ENCODE data around the gene CCDC149. TPM values are rescaled to one million over a fixed set of nuclear protein-coding genes. Genes with fewer than 3 reads are reported as not detected.

The CCDC149 gene
- total RNA-seq, 8 experiments from 2014 or later = 0.81 to 15.5 (median 7.3) TPM

- H3K27ac ChIP-seq = no peak overlapping the region
- no peak for ATAC-seq (replicated peaks in 6 of 8)
- peaks cover 0 to 3% of the 10 kb centered on the region in 2 donors for H3K4me1 ChIP-seq (replicated peaks in 1 of 2)
- H3K4me3 ChIP-seq = no peak overlapping the region
- in situ Hi-C loops (cut with MboI; ENCODE audit: low pct_unique_long_range_greater_than_20kb in 2 of 9, low sequenced_read_pairs in 9 of 9, unreplicated experiment in 9 of 9) = no loop called here
Measured at GRCh38 chr4:24791043-24791442, 121.8 kb downstream of the CCDC149 start.

GRCh38 chr4:24783506-24783905, 129.3 kb downstream of the CCDC149 start:
- Histone ChIP-seq H3K4me1 (replicated peaks in 1 of 2) (no peaks in the 10 kb centered on the region), H3K4me3 (no peak overlapping the region), H3K27ac (no peak overlapping the region)
- in situ Hi-C loops (cut with MboI; ENCODE audit: low pct_unique_long_range_greater_than_20kb in 2 of 9, low sequenced_read_pairs in 9 of 9, unreplicated experiment in 9 of 9) = no loop called here
- ATAC-seq (replicated peaks in 6 of 8) = no peak
- 17 to 89% (median 49%) methylated on average over 1 to 3 of the region's 3 CpGs for WGBS, 10 experiments

- Histone ChIP-seq H3K4me3 (no peak overlapping the region), H3K4me1 (replicated peaks in 1 of 2) (no peaks in the 10 kb centered on the region), H3K27ac (no peak overlapping the region)
- 47 to 100% (median 76%) methylated on average over 2 to 5 of the region's 6 CpGs for WGBS, 10 experiments
- in situ Hi-C loops (cut with MboI; ENCODE audit: low pct_unique_long_range_greater_than_20kb in 2 of 9, low sequenced_read_pairs in 9 of 9, unreplicated experiment in 9 of 9) = no loop called here
- ATAC-seq (replicated peaks in 6 of 8) = no peak
Measured at GRCh38 chr4:24781999-24782745, 130.7 kb downstream of the CCDC149 start.

- Histone ChIP-seq H3K4me3 (no peak overlapping the region), H3K27ac (no peak overlapping the region), H3K4me1 (replicated peaks in 1 of 2) (no peaks in the 10 kb centered on the region)
- 33 to 100% (median 93%) methylated on average over 1 to 2 of the region's 2 CpGs; no CpG with 5 or more reads in 5 of the 10 experiments for WGBS, 10 experiments
- ATAC-seq (replicated peaks in 6 of 8) = no peak
- in situ Hi-C loops (cut with MboI; ENCODE audit: low pct_unique_long_range_greater_than_20kb in 2 of 9, low sequenced_read_pairs in 9 of 9, unreplicated experiment in 9 of 9) = no loop called here
Measured at GRCh38 chr4:24780936-24781495, 131.8 kb downstream of the CCDC149 start.

- peaks cover 0 to 3% of the 10 kb centered on the region in 2 donors for H3K4me1 ChIP-seq (replicated peaks in 1 of 2)
- 0 to 100% (median 58%) methylated on average over 1 to 3 of the region's 3 CpGs; no CpG with 5 or more reads in 1 of the 10 experiments for WGBS, 10 experiments
- H3K27ac ChIP-seq = no peak overlapping the region
- ATAC-seq (replicated peaks in 6 of 8) = peak in 2 of 8 experiments; percentile 77 to 84
- in situ Hi-C loops (cut with MboI; ENCODE audit: low pct_unique_long_range_greater_than_20kb in 2 of 9, low sequenced_read_pairs in 9 of 9, unreplicated experiment in 9 of 9) = no loop called here
- H3K4me3 ChIP-seq = no peak overlapping the region
Measured at GRCh38 chr4:24778464-24779225, 134.2 kb downstream of the CCDC149 start.

GRCh38 chr4:24777536-24778463, 135.0 kb downstream of the CCDC149 start:
- in situ Hi-C loops (cut with MboI; ENCODE audit: low pct_unique_long_range_greater_than_20kb in 2 of 9, low sequenced_read_pairs in 9 of 9, unreplicated experiment in 9 of 9) = no loop called here
- H3K4me3 ChIP-seq = no peak overlapping the region
- WGBS, 10 experiments = 43 to 92% (median 70%) methylated on average over 4 to 11 of the region's 11 CpGs
- H3K4me1 ChIP-seq (replicated peaks in 1 of 2) = peaks cover 0 to 3% of the 10 kb centered on the region in 2 donors
- H3K27ac ChIP-seq = no peak overlapping the region
- ATAC-seq (replicated peaks in 6 of 8) = no peak

GRCh38 chr4:24775750-24776149, 137.1 kb downstream of the CCDC149 start:
- H3K4me3 ChIP-seq = no peak overlapping the region
- ATAC-seq (replicated peaks in 6 of 8) = no peak
- WGBS, 10 experiments = 56 to 100% (median 67%) methylated on average over 1 to 3 of the region's 3 CpGs; no CpG with 5 or more reads in 3 of the 10 experiments
- in situ Hi-C loops (cut with MboI; ENCODE audit: low pct_unique_long_range_greater_than_20kb in 2 of 9, low sequenced_read_pairs in 9 of 9, unreplicated experiment in 9 of 9) = no loop called here
- H3K4me1 ChIP-seq (replicated peaks in 1 of 2) = peaks cover 0 to 3% of the 10 kb centered on the region in 2 donors
- H3K27ac ChIP-seq = no peak overlapping the region

- ATAC-seq (replicated peaks in 6 of 8) = peak in 6 of 8 experiments; percentile 13 to 97 (median 92)
- 21 to 86% (median 69%) methylated on average over 1 to 2 of the region's 2 CpGs; no CpG with 5 or more reads in 2 of the 10 experiments for WGBS, 10 experiments
- peaks cover 0 to 3% of the 10 kb centered on the region in 2 donors for H3K4me1 ChIP-seq (replicated peaks in 1 of 2)
- H3K4me3 ChIP-seq = no peak overlapping the region
- in situ Hi-C loops (cut with MboI; ENCODE audit: low pct_unique_long_range_greater_than_20kb in 2 of 9, low sequenced_read_pairs in 9 of 9, unreplicated experiment in 9 of 9) = no loop called here
- no peak overlapping the region for H3K27ac ChIP-seq
Measured at GRCh38 chr4:24775032-24775605, 137.7 kb downstream of the CCDC149 start.

- H3K4me3 ChIP-seq = no peak overlapping the region
- peaks cover 0 to 3% of the 10 kb centered on the region in 2 donors for H3K4me1 ChIP-seq (replicated peaks in 1 of 2)
- H3K27ac ChIP-seq = no peak overlapping the region
- in situ Hi-C loops (cut with MboI; ENCODE audit: low pct_unique_long_range_greater_than_20kb in 2 of 9, low sequenced_read_pairs in 9 of 9, unreplicated experiment in 9 of 9) = no loop called here
- WGBS, 10 experiments = 0 to 83% (median 36%) methylated on average over 1 to 2 of the region's 2 CpGs; no CpG with 5 or more reads in 1 of the 10 experiments
- ATAC-seq (replicated peaks in 6 of 8) = no peak
Measured at GRCh38 chr4:24774452-24774851, 138.4 kb downstream of the CCDC149 start.

GRCh38 chr4:24772952-24773351, 139.9 kb downstream of the CCDC149 start:
- H3K4me3 ChIP-seq = no peak overlapping the region
- in situ Hi-C loops (cut with MboI; ENCODE audit: low pct_unique_long_range_greater_than_20kb in 2 of 9, low sequenced_read_pairs in 9 of 9, unreplicated experiment in 9 of 9) = no loop called here
- ATAC-seq (replicated peaks in 6 of 8) = no peak
- peaks cover 0 to 3% of the 10 kb centered on the region in 2 donors for H3K4me1 ChIP-seq (replicated peaks in 1 of 2)
- WGBS, 10 experiments = 87 to 100% (median 100%) methylated on average over 1 to 4 of the region's 6 CpGs; no CpG with 5 or more reads in 3 of the 10 experiments
- H3K27ac ChIP-seq = no peak overlapping the region

- ATAC-seq (replicated peaks in 6 of 8) = no peak
- H3K4me3 ChIP-seq = no peak overlapping the region
- 71 to 100% (median 83%) methylated on average over 1 to 5 of the region's 5 CpGs; no CpG with 5 or more reads in 3 of the 10 experiments for WGBS, 10 experiments
- in situ Hi-C loops (cut with MboI; ENCODE audit: low pct_unique_long_range_greater_than_20kb in 2 of 9, low sequenced_read_pairs in 9 of 9, unreplicated experiment in 9 of 9) = no loop called here
- H3K27ac ChIP-seq = no peak overlapping the region
- peaks cover 0 to 3% of the 10 kb centered on the region in 2 donors for H3K4me1 ChIP-seq (replicated peaks in 1 of 2)
Measured at GRCh38 chr4:24772061-24772705, 140.7 kb downstream of the CCDC149 start.

GRCh38 chr4:24771241-24771640, 141.6 kb downstream of the CCDC149 start:
- no peak overlapping the region for H3K27ac ChIP-seq
- in situ Hi-C loops (cut with MboI; ENCODE audit: low pct_unique_long_range_greater_than_20kb in 2 of 9, low sequenced_read_pairs in 9 of 9, unreplicated experiment in 9 of 9) = no loop called here
- 0 to 100% (median 80%) methylated on average over 1 to 3 of the region's 4 CpGs; no CpG with 5 or more reads in 1 of the 10 experiments for WGBS, 10 experiments
- no peak overlapping the region for H3K4me3 ChIP-seq
- ATAC-seq (replicated peaks in 6 of 8) = peak in 2 of 8 experiments; percentile 13 to 63
- peaks cover 0 to 3% of the 10 kb centered on the region in 2 donors for H3K4me1 ChIP-seq (replicated peaks in 1 of 2)
